HepG2 (cell line): ENCODE results near the gene HBB. TPM values are rescaled to one million over a fixed set of nuclear protein-coding genes. Genes with fewer than 3 reads are reported as not detected.

Experiments
- ATAC-seq: fragments of 200-7000 bp; cut with Tn5 transposase; 3 replicates; pipeline ENCODE4 v1.9.1; 2020; ENCODE audit warnings: mild to moderate bottlenecking, moderate library complexity
- BruUV-seq: library from RNA; stranded (reverse); fragments of 400-500 nt; replicated peaks from 2 replicates; lab custom pipeline; 2021; lab: Mats Ljungman, UMichigan
- CTCF ChIA-PET: fragments of 300-600 bp; formaldehyde crosslinking; extraction: SDS; loops from one replicate; lab custom pipeline; 2021; ENCODE audit warnings: low total read pairs, inconsistent platforms, low intra/inter-chr PET ratio; lab: Yijun Ruan, JAX
- POLR2A ChIA-PET: fragments of 350-600 bp; sonication (Branson Sonifier 250); formaldehyde crosslinking; loops from one replicate; lab custom pipeline; 2020; ENCODE audit warnings: antibody characterized with exemption, inconsistent platforms; lab: Yijun Ruan, JAX
- DNase-seq: peaks from one replicate; pipeline ENCODE4 v3.0.0-alpha.2; 2015; ENCODE audit warnings: low spot score
- FAIRE-seq: peaks from 3 replicates; lab custom pipeline; 2011; peaks lifted over from hg19 to GRCh38; lab: Jason Lieb, UNC
- H2AFZ ChIP-seq: one replicate; pipeline ENCODE4 v1.6.1; 2011; ENCODE audit warnings: low read length, inconsistent platforms
- H3K27ac ChIP-seq: fragments of 300-600 bp; 3 replicates; pipeline ENCODE4 v1.8.0; 2011; ENCODE audit warnings: mixed run types, mild to moderate bottlenecking, mixed read lengths, low read length, inconsistent platforms; ENCODE audit not compliant: insufficient read depth; ENCODE audit errors: extremely low read length
- H3K27me3 ChIP-seq, 2 experiments: fragments of 200-600 bp in 1 of 2; 2 replicates in 1 of 2; 3 replicates in 1 of 2; pipeline versions ENCODE4 v1.6.0 to v1.8.0; 2011; ENCODE audit warnings: low read length in 2 of 2, mild to moderate bottlenecking in 2 of 2, moderate library complexity in 2 of 2, inconsistent platforms in 1 of 2; ENCODE audit not compliant: insufficient read depth in 2 of 2, control insufficient read depth in 1 of 2
- H3K36me3 ChIP-seq, 2 experiments: fragments of 200-600 bp in 1 of 2; replicated peaks in 1 of 2; 2 replicates in 1 of 2; 3 replicates in 1 of 2; pipeline versions ENCODE4 v1.5.1 to v1.8.0; 2011; ENCODE audit warnings: low read length in 2 of 2, inconsistent platforms in 1 of 2; ENCODE audit not compliant: insufficient read depth in 2 of 2, control insufficient read depth in 1 of 2
- H3K4me1 ChIP-seq: 2 replicates; pipeline ENCODE4 v1.5.1; 2012; ENCODE audit warnings: low read length, inconsistent platforms; ENCODE audit not compliant: insufficient read depth
- H3K4me2 ChIP-seq: 2 replicates; pipeline ENCODE4 v1.6.0; 2011; ENCODE audit warnings: low read depth, low read length, inconsistent platforms
- H3K4me3 ChIP-seq, 3 experiments: fragments of 200-600 bp in 1 of 3; sonication (generic), shearing (Covaris generic) in 1 of 3; replicated peaks in 1 of 3; 2 replicates each; pipeline ENCODE4 v1.5.1; 2011 to 2016; ENCODE audit warnings: low read length in 3 of 3, inconsistent platforms in 2 of 3, low read depth in 2 of 3, mild to moderate bottlenecking in 2 of 3, control low read depth in 1 of 3, mixed read lengths in 1 of 3; ENCODE audit not compliant: insufficient read depth in 1 of 3
- H3K79me2 ChIP-seq: one replicate; pipeline ENCODE4 v1.6.1; 2011; ENCODE audit warnings: low read length, inconsistent platforms; ENCODE audit not compliant: insufficient read depth
- H3K9ac ChIP-seq: 2 replicates; pipeline ENCODE4 v1.6.0; 2011; ENCODE audit warnings: mild to moderate bottlenecking, low read depth, low read length, inconsistent platforms; ENCODE audit not compliant: insufficient read depth
- H3K9me3 ChIP-seq: 2 replicates; pipeline ENCODE4 v1.5.1; 2012; ENCODE audit warnings: mild to moderate bottlenecking, low read length
- H4K20me1 ChIP-seq: 2 replicates; pipeline ENCODE4 v1.6.0; 2011; ENCODE audit warnings: inconsistent platforms, mild to moderate bottlenecking, low read length, moderate library complexity; ENCODE audit not compliant: insufficient read depth
- ARID5B ChIP-seq: IDR thresholded peaks from 2 replicates; pipeline ENCODE4 v1.4.0; 2020; ENCODE audit warnings: mild to moderate bottlenecking, missing genetic modification reagents
- BCL6 ChIP-seq: IDR thresholded peaks from 2 replicates; pipeline ENCODE4 v1.6.1; 2016; ENCODE audit warnings: missing genetic modification reagents, missing compliant biosample characterization
- ELF3 ChIP-seq: IDR thresholded peaks from 2 replicates; pipeline ENCODE4 v1.6.1; 2016; ENCODE audit warnings: missing genetic modification reagents, missing compliant biosample characterization
- JARID2 ChIP-seq: sonication (generic); formaldehyde crosslinking; IDR thresholded peaks from 2 replicates; pipeline ENCODE4 v1.8.1; 2023; ENCODE audit warnings: missing genetic modification reagents, inconsistent platforms; ENCODE audit not compliant: insufficient replicate concordance
- KDM5B ChIP-seq: sonication (generic); formaldehyde crosslinking; IDR thresholded peaks from 2 replicates; pipeline ENCODE4 v1.4.0; 2020; ENCODE audit warnings: missing genetic modification reagents, mild to moderate bottlenecking, borderline replicate concordance
- MAFK ChIP-seq, 2 experiments: IDR thresholded peaks in 1 of 2; conservative IDR thresholded peaks in 1 of 2; 2 replicates each; pipeline ENCODE4 v1.6.1; 2011; ENCODE audit warnings: improper control_type of control experiment in 2 of 2, low read length in 2 of 2
- MTF2 ChIP-seq: sonication (generic); formaldehyde crosslinking; IDR thresholded peaks from 2 replicates; pipeline ENCODE4 v1.5.0; 2020; ENCODE audit warnings: missing genetic modification reagents, borderline replicate concordance
- NFAT5 ChIP-seq: sonication (generic); formaldehyde crosslinking; IDR thresholded peaks from 2 replicates; pipeline ENCODE4 v1.4.0; 2020; ENCODE audit warnings: missing genetic modification reagents
- SP1 ChIP-seq, 2 experiments: fragments of 450-650 bp in 1 of 2; sonication (generic) in 1 of 2; formaldehyde crosslinking in 1 of 2; IDR thresholded peaks; 2 replicates each; pipeline versions ENCODE4 v1.4.0 to v1.6.1; 2016 to 2020; ENCODE audit warnings: missing genetic modification reagents in 1 of 2
- ZC3H13 ChIP-seq: sonication (generic); formaldehyde crosslinking; IDR thresholded peaks from 2 replicates; pipeline ENCODE4 v1.8.1; 2023; ENCODE audit warnings: mild to moderate bottlenecking, missing genetic modification reagents, moderate library complexity
- ZNF282 ChIP-seq: fragments of 450-650 bp; IDR thresholded peaks from 2 replicates; pipeline ENCODE4 v1.6.1; 2018; ENCODE audit not compliant: partially characterized antibody
- ZNF317 ChIP-seq: sonication (generic); formaldehyde crosslinking; IDR thresholded peaks from 2 replicates; pipeline ENCODE4 v1.5.0; 2020; ENCODE audit warnings: mild to moderate bottlenecking, missing genetic modification reagents
- ZNF605 ChIP-seq: sonication (generic); formaldehyde crosslinking; IDR thresholded peaks from 2 replicates; pipeline ENCODE4 v1.8.0; 2022; ENCODE audit warnings: mild to moderate bottlenecking, missing genetic modification reagents
- ZNF878 ChIP-seq: sonication (generic); formaldehyde crosslinking; IDR thresholded peaks from 2 replicates; pipeline ENCODE4 v1.8.1; 2023; ENCODE audit warnings: mild to moderate bottlenecking, missing genetic modification reagents, moderate library complexity
- ZSCAN31 ChIP-seq: sonication (generic); formaldehyde crosslinking; IDR thresholded peaks from 2 replicates; pipeline ENCODE4 v1.5.0; 2020; ENCODE audit warnings: low read depth, mild to moderate bottlenecking, missing genetic modification reagents
- WGBS: methylation state at CpG from one replicate; pipeline ENCODE4 v1.1.6; 2017; ENCODE audit warnings: low lambda C conversion rate; 5-methylcytosine and 5-hydroxymethylcytosine counted together
- in situ Hi-C: cut with HindIII; loops from 2 replicates; pipeline ENCODE4 v1.10.0; 2017; ENCODE audit warnings: low pct_unique_long_range_greater_than_20kb; ENCODE audit not compliant: extremely low pct_ligation_motif_present
- intact Hi-C: fragments of 100-400 bp; cut with micrococcal nuclease; formaldehyde crosslinking; loops from one replicate; pipeline ENCODE4 v1.10.0; 2022; ENCODE audit not compliant: unreplicated experiment
- polyA plus RNA-seq, 8 experiments: library from polyadenylated mRNA; depleted of rRNA in 3 of 8; stranded (reverse) in 7 of 8; unstranded in 1 of 8; fragments of >200 nt; fragmentation: Illumina TruSeq in 4 of 8; extraction: Trizol in 4 of 8; gene quantifications; 2 replicates each; pipeline versions ENCODE4 v1.2.1 to v1.2.3, GENCODE V29; 2011 to 2016; ENCODE audit warnings: low read depth in 4 of 8, missing spikeins in 1 of 8, mixed read lengths in 1 of 8; ENCODE audit not compliant: insufficient read depth in 1 of 8
- total RNA-seq, 5 experiments: library from RNA; depleted of rRNA; stranded (reverse); fragments of >200 nt; fragmentation: Illumina TruSeq; extraction: Trizol; gene quantifications; 2 replicates each; pipeline ENCODE4 v1.2.3, GENCODE V29; 2016; ENCODE audit warnings: low read depth in 1 of 5
- TF ChIP-seq, protein P1 (sequence below): sonication (generic); formaldehyde crosslinking; IDR thresholded peaks from 2 replicates; pipeline ENCODE4 v1.8.0; 2022; ENCODE audit warnings: low read depth, missing genetic modification reagents

The HBB gene
- total and polyA plus RNA-seq, 2 of the 13 experiments (the other 11 are each of a cell fraction or from before 2014, with no cell fraction given) = not detected

DNA sequence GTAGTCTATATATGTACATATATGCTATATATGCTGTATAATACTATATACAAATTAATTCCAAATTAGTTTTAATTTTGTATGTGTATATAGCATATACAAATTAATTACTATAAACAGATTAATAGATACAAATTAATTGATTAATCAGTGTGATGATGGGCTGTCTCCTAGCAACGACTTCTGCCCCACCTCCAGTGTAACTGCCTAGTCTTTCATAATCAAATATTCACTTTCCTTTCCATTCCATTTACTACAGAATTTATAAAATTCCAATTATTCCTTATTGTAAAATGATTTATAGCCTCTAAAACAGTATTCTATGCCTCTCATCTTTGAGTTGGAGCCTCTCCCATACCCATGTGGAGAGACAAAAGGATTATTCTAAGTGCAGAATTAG lies 6.4 kb upstream of the HBB start:
- Histone ChIP-seq H3K36me3 (no peaks in the 10 kb centered on the region), H3K4me2 (no peak overlapping the region), H2AFZ (no peak overlapping the region), H3K4me3 (no peak overlapping the region), H3K4me1 (no peaks in the 10 kb centered on the region), H3K9me3 (no peaks in the 10 kb centered on the region), H3K9ac (no peak overlapping the region), H3K27ac (no peak overlapping the region), H4K20me1 (no peaks in the 10 kb centered on the region; the same call in 1 of the 2 replicates), H3K27me3 (no peaks in the 10 kb centered on the region), H3K79me2 (no peaks in the 10 kb centered on the region)
- BruUV-seq = no TSS peak
- ChIA-PET POLR2A (no interaction called here), CTCF (no interaction called here)
- intact Hi-C loops (no loop called here), in situ Hi-C loops (no loop called here)
- 0% methylated on average over 1 of the region's 1 CpG for WGBS
- DNase-seq (no peak), FAIRE-seq (no peak), ATAC-seq (no peak)
- TF ChIP-seq MTF2 (CRISPR knock-in tag) = no peak
- TF ChIP-seq ELF3 = no peak
- TF ChIP-seq ZNF605 (CRISPR knock-in tag) = no peak
- TF ChIP-seq ZNF282 = no peak
- TF ChIP-seq MAFK (conservative IDR thresholded peaks at IDR 0.05 in 1 of 2, IDR thresholded peaks at IDR 0.05 in 1 of 2; ENCODE audit: low read length in 2 of 2) = no peak
- no peak for TF ChIP-seq KDM5B (CRISPR knock-in tag)
- no peak for TF ChIP-seq ARID5B (CRISPR knock-in tag)
- TF ChIP-seq, protein P1, sequence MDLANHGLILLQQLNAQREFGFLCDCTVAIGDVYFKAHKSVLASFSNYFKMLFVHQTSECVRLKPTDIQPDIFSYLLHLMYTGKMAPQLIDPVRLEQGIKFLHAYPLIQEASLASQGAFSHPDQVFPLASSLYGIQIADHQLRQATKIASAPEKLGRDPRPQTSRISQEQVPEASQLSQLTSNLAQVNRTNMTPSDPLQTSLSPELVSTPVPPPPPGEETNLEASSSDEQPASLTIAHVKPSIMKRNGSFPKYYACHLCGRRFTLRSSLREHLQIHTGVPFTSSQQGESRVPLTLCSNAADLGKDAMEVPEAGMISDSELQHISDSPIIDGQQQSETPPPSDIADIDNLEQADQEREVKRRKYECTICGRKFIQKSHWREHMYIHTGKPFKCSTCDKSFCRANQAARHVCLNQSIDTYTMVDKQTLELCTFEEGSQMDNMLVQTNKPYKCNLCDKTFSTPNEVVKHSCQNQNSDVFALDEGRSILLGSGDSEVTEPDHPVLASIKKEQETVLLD = no peak
- no peak for TF ChIP-seq ZC3H13
- no peak for TF ChIP-seq BCL6 (CRISPR knock-in tag)
- TF ChIP-seq ZSCAN31 (CRISPR knock-in tag) = no peak
- TF ChIP-seq JARID2 (CRISPR knock-in tag) = no peak
- TF ChIP-seq NFAT5 (CRISPR knock-in tag) = no peak
- TF ChIP-seq SP1 (IDR thresholded peaks at IDR 0.05) = no peak
- TF ChIP-seq SP1 (CRISPR knock-in tag; IDR thresholded peaks at IDR 0.05) = no peak
- TF ChIP-seq ZNF878 = no peak
- no peak for TF ChIP-seq ZNF317 (CRISPR knock-in tag)
